ENCODE measurements around the gene DPEP2.

DNA sequence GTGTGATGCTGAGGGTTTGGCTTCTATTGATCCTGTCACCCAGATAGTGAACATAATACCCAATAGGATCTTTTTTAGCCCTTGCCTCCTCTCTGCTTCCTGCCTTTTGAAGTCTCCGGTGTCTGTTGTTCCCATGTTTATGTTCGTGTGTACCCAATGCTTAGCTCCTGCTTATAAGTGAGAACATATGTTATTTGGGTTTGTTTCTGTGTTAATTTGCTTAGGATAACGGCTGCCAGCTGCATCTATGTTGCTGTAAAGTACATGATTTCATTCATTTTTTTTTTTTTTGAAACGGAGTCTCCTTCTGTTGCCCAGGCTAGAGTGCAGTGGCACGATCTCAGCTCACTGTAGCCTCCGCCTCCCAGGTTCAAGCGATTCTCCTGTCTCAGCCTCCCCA, 46.8 kb upstream of the DPEP2 start:
- TF ChIP-seq, protein P1, sequence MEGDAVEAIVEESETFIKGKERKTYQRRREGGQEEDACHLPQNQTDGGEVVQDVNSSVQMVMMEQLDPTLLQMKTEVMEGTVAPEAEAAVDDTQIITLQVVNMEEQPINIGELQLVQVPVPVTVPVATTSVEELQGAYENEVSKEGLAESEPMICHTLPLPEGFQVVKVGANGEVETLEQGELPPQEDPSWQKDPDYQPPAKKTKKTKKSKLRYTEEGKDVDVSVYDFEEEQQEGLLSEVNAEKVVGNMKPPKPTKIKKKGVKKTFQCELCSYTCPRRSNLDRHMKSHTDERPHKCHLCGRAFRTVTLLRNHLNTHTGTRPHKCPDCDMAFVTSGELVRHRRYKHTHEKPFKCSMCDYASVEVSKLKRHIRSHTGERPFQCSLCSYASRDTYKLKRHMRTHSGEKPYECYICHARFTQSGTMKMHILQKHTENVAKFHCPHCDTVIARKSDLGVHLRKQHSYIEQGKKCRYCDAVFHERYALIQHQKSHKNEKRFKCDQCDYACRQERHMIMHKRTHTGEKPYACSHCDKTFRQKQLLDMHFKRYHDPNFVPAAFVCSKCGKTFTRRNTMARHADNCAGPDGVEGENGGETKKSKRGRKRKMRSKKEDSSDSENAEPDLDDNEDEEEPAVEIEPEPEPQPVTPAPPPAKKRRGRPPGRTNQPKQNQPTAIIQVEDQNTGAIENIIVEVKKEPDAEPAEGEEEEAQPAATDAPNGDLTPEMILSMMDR (IDR thresholded peaks at IDR 0.05; ENCODE audit: poor library complexity): no peak
- TF ChIP-seq EZH2 (IDR thresholded peaks at IDR 0.05; ENCODE audit: borderline replicate concordance): no peak
- TF ChIP-seq EZH2phosphoT487 (IDR thresholded peaks at IDR 0.05; ENCODE audit: low read depth, severe bottlenecking, unreplicated experiment): no peak

All from hepatocyte (in vitro differentiated cells).